K562 (cell line): ENCODE results near the gene LCTL. TPM values are rescaled to one million over a fixed set of nuclear protein-coding genes. Genes with fewer than 3 reads are reported as not detected.
A peak's percentile ranks its signal among the peaks of the same experiment; 100 is the strongest.

Experiments used
- ATF1 ChIP-seq, 2 experiments: fragments of 450-650 bp in 1 of 2; IDR thresholded peaks; 2 replicates each; pipeline ENCODE4 v1.6.1; 2016; ENCODE audit warnings: missing compliant biosample characterization in 1 of 2, missing genetic modification characterization in 1 of 2
- HEY1 ChIP-seq: fragments of 250-450 bp; sonication (Bioruptor Pico); IDR thresholded peaks from 2 replicates; pipeline ENCODE4 v1.5.0; 2020; ENCODE audit warnings: mild to moderate bottlenecking, moderate library complexity, borderline replicate concordance
- ZFPM2 ChIP-seq: fragments of 250-450 bp; sonication (Bioruptor Pico); IDR thresholded peaks from 2 replicates; pipeline ENCODE4 v1.5.1; 2022; ENCODE audit warnings: mild to moderate bottlenecking
- ZNF384 ChIP-seq: IDR thresholded peaks from 2 replicates; pipeline ENCODE4 v1.6.1; 2012; ENCODE audit warnings: low read depth, low read length, improper control_type of control experiment
- ZNF436 ChIP-seq: fragments of 250-450, 450-650 bp; sonication (Bioruptor Pico); formaldehyde crosslinking; IDR thresholded peaks from 2 replicates; pipeline ENCODE4 v1.7.0; 2020; ENCODE audit warnings: mild to moderate bottlenecking
- polyA plus RNA-seq, 8 experiments: library from polyadenylated mRNA; depleted of rRNA in 4 of 8; stranded (reverse) in 5 of 8; unstranded in 3 of 8; fragments of >200 nt; fragmentation: Nextera tagmentation in 2 of 8; fragmentation: Illumina TruSeq in 1 of 8; extraction: Ambion mirVana in 2 of 8; extraction: Trizol in 1 of 8; gene quantifications; 2 replicates each; pipeline versions ENCODE4 v1.2.1 to v1.2.3, GENCODE V29; 2011 to 2014; ENCODE audit warnings: inconsistent platforms in 1 of 8, missing spikeins in 1 of 8
- total RNA-seq, 7 experiments: library from RNA; depleted of rRNA in 6 of 7; stranded (reverse); fragments of >200 nt in 6 of 7; fragmentation: Illumina TruSeq in 2 of 7; extraction: Trizol in 2 of 7; gene quantifications; 2 replicates each; pipeline versions ENCODE4 v1.2.1 to v1.2.3, GENCODE V29; 2011 to 2021; ENCODE audit warnings: low replicate concordance in 1 of 7
- TF ChIP-seq, protein P1 (sequence below): fragments of 250-450 bp; sonication (Bioruptor Pico); IDR thresholded peaks from 2 replicates; pipeline ENCODE4 v1.5.0; 2021; ENCODE audit warnings: mild to moderate bottlenecking, moderate library complexity
- TF ChIP-seq, protein P2 (sequence below), 2 experiments: IDR thresholded peaks in 1 of 2; conservative IDR thresholded peaks in 1 of 2; 2 replicates each; pipeline ENCODE4 v1.6.1; 2016; ENCODE audit warnings: low read depth in 2 of 2, mild to moderate bottlenecking in 1 of 2, missing compliant biosample characterization in 1 of 2, missing genetic modification characterization in 1 of 2, moderate library complexity in 1 of 2
- TF ChIP-seq, protein P3 (sequence below): fragments of 250-450 bp; sonication (Bioruptor Pico); IDR thresholded peaks from 2 replicates; pipeline ENCODE4 v1.8.0; 2021; ENCODE audit warnings: moderate library complexity, mild to moderate bottlenecking, inconsistent platforms
- TF ChIP-seq, protein P4 (sequence below): IDR thresholded peaks from 2 replicates; pipeline ENCODE4 v1.6.1; 2011; ENCODE audit warnings: borderline replicate concordance, low read depth, mild to moderate bottlenecking, moderate library complexity, low read length; ENCODE audit not compliant: insufficient read depth, poor library complexity, severe bottlenecking

Gene LCTL
- total and polyA plus RNA-seq, 9 of the 15 experiments (the other 6 are each of a cell fraction or from before 2014, with no cell fraction given): 0.08 to 0.31 (median 0.17) TPM; not detected in 6

DNA sequence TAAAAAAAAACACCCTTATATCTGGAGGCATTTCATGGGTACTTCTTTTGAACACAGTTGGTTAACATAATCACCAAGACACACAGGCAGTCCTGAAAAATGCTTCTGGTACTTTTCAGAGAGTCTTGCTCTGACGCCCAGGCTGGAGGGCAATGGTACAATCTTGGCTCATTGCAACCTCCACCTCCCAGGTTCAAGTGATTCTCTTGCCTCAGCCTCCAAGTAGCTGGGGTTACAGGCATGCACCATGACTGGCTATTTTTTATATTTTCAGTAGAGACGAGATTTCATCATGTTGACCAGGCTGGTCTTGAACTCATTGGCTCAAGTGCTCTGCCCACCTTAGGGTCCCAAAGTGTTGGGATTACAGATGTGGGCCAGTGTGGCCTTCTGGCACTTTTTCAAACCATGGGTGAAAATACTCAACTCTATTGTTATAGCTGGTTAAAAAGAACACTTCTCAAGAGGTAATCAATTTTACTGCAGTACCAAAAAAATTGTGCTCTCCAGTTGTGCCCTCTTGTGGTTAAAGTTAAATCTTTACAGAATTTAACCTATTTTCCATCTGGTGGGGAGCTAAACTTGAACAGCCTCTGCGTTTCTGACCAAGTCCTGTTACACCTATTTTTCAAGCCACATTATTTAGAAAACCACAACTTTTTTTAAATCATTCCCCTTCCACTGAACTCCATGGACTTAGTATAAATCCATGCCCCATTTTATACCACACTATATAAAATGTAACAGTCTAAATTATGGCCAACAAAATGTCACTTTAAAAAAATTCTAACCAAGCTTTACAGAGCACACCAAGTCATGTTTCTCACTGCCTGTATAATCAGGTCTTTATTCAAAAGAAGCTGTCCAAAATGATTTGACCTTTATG is 67.1 kb downstream of the LCTL start (continued):
- TF ChIP-seq, protein P1, sequence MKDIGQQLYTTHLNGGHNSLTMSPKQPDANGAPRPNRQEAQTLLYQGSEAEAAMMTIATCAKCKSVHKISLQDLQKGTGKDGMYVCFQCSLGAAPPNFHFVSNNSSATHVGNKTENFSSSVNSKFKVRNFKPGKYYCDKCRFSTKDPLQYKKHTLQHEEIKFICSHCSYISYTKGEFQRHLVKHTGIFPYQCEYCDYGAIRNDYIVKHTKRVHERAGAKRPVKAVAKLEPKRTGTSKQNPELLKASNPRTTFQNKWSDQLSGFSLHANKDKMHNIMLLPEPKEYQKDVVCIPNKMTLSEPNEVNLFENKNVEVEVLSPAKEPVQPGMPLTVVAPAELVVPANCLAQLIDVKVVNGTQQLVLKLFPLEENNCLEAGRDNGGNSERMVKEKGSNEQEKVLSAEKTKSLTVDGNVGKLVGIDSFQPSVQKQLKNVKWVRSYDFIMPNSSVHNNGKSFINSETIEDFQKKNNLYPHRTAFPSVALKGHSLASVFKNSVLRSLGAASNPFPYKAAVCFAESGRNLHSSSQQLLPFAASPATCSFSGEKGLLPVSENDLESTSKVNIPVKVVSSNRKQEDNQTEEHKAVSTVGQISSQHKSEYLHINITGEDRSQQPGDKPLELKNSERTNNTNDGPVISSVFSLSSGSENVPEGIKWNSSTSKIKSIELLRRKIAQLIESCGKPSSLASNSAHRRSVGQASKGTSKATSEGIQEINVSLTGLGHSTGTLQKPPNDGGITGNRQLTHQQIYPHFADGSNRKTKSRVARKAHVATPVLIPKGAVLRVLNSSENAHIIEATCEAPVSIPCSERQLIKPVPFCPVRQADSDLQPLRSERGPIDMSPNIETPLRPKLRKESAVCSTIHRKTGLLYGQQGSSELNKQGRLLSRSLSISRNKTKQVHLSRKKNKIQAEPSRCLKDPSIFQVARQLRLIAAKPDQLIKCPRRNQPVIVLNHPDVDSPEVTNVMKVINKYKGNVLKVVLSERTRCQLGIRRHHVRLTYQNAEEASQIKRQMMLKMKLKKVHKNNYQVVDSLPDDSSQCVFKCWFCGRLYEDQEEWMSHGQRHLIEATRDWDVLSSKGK: no peak
- no peak for TF ChIP-seq ZFPM2 (CRISPR knock-in tag)
- TF ChIP-seq ZNF436 (CRISPR knock-in tag): no peak
- TF ChIP-seq, protein P2, sequence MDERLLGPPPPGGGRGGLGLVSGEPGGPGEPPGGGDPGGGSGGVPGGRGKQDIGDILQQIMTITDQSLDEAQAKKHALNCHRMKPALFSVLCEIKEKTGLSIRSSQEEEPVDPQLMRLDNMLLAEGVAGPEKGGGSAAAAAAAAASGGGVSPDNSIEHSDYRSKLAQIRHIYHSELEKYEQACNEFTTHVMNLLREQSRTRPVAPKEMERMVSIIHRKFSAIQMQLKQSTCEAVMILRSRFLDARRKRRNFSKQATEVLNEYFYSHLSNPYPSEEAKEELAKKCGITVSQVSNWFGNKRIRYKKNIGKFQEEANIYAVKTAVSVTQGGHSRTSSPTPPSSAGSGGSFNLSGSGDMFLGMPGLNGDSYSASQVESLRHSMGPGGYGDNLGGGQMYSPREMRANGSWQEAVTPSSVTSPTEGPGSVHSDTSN (CRISPR knock-in tag; IDR thresholded peaks at IDR 0.05; ENCODE audit: low read depth): no peak
- TF ChIP-seq, protein P2 (tag; conservative IDR thresholded peaks at IDR 0.05; ENCODE audit: low read depth): no peak
- TF ChIP-seq ATF1 (CRISPR knock-in tag; IDR thresholded peaks at IDR 0.05): no peak
- no peak for TF ChIP-seq ATF1 (tag; IDR thresholded peaks at IDR 0.05)
- no peak for TF ChIP-seq HEY1 (CRISPR knock-in tag)
- TF ChIP-seq, protein P3, sequence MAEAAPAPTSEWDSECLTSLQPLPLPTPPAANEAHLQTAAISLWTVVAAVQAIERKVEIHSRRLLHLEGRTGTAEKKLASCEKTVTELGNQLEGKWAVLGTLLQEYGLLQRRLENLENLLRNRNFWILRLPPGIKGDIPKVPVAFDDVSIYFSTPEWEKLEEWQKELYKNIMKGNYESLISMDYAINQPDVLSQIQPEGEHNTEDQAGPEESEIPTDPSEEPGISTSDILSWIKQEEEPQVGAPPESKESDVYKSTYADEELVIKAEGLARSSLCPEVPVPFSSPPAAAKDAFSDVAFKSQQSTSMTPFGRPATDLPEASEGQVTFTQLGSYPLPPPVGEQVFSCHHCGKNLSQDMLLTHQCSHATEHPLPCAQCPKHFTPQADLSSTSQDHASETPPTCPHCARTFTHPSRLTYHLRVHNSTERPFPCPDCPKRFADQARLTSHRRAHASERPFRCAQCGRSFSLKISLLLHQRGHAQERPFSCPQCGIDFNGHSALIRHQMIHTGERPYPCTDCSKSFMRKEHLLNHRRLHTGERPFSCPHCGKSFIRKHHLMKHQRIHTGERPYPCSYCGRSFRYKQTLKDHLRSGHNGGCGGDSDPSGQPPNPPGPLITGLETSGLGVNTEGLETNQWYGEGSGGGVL: no peak
- TF ChIP-seq, protein P4, sequence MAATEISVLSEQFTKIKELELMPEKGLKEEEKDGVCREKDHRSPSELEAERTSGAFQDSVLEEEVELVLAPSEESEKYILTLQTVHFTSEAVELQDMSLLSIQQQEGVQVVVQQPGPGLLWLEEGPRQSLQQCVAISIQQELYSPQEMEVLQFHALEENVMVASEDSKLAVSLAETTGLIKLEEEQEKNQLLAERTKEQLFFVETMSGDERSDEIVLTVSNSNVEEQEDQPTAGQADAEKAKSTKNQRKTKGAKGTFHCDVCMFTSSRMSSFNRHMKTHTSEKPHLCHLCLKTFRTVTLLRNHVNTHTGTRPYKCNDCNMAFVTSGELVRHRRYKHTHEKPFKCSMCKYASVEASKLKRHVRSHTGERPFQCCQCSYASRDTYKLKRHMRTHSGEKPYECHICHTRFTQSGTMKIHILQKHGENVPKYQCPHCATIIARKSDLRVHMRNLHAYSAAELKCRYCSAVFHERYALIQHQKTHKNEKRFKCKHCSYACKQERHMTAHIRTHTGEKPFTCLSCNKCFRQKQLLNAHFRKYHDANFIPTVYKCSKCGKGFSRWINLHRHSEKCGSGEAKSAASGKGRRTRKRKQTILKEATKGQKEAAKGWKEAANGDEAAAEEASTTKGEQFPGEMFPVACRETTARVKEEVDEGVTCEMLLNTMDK: no peak
- peak; percentile 21; the same call in 1 of the 2 replicates for TF ChIP-seq ZNF384
